HG02759 (cell line): Measurements from ENCODE around the gene MAPK1.
"Not testable (repeated sequence)": the region's sequence is repeated elsewhere in the genome, so short reads cannot be mapped to it uniquely, and the experiment has no call there.

ENCODE experiments used
- ATAC-seq: cut with Tn5 transposase; IDR thresholded peaks from one replicate; pipeline ENCODE4 v1.9.1; 2021; ENCODE audit warnings: mild to moderate bottlenecking, moderate library complexity; ENCODE audit not compliant: unreplicated experiment

The MAPK1 gene

GRCh38 chr22:21759646-21760376 is 107.6 kb downstream of the MAPK1 start:
- no peak for ATAC-seq

- ATAC-seq: no peak
These were observed 108.4 kb downstream of the MAPK1 start for GRCh38 chr22:21759093-21759492.

- no peak for ATAC-seq
These were observed 109.2 kb downstream of the MAPK1 start for GRCh38 chr22:21758091-21758864.

- ATAC-seq: no peak
These were observed 111.6 kb downstream of the MAPK1 start for GRCh38 chr22:21755851-21756284.

GRCh38 chr22:21754523-21754922 is 112.9 kb downstream of the MAPK1 start:
- no peak for ATAC-seq

- no peak for ATAC-seq
These were observed 113.9 kb downstream of the MAPK1 start for GRCh38 chr22:21753374-21754111.

- ATAC-seq: no peak
These were observed 115.2 kb downstream of the MAPK1 start for GRCh38 chr22:21752276-21752675.

GRCh38 chr22:21745948-21746347 is 121.5 kb downstream of the MAPK1 start:
- no peak for ATAC-seq

- ATAC-seq: not testable (repeated sequence)
These were observed 122.5 kb downstream of the MAPK1 start for GRCh38 chr22:21744917-21745316.

GRCh38 chr22:21741790-21742189 is 125.7 kb downstream of the MAPK1 start:
- ATAC-seq: no peak

- no peak for ATAC-seq
These were observed 126.4 kb downstream of the MAPK1 start for GRCh38 chr22:21741059-21741458.

GRCh38 chr22:21739828-21740377 is 127.5 kb downstream of the MAPK1 start:
- ATAC-seq: no peak

GRCh38 chr22:21738966-21739365 is 128.5 kb downstream of the MAPK1 start:
- ATAC-seq: no peak

GRCh38 chr22:21738081-21738480 is 129.4 kb downstream of the MAPK1 start:
- no peak for ATAC-seq

- ATAC-seq: no peak
These were observed 130.5 kb downstream of the MAPK1 start for GRCh38 chr22:21736948-21737347.

GRCh38 chr22:21736084-21736642 is 131.3 kb downstream of the MAPK1 start:
- ATAC-seq: no peak

- ATAC-seq: peak; percentile 90
These were observed 132.0 kb downstream of the MAPK1 start, which contains the start of gene YPEL1 for GRCh38 chr22:21735200-21736083. Gene YPEL1 (minus strand): TSS chr22:21735794. CDS start chr22:21710744, 25,050 bp downstream.

- ATAC-seq: no peak
These were observed 132.8 kb downstream of the MAPK1 start for GRCh38 chr22:21734540-21735199.

- ATAC-seq: no peak
These were observed 135.9 kb downstream of the MAPK1 start for GRCh38 chr22:21731503-21731902.
